SU-DHL-6 (cell line): ENCODE data around the gene C2CD2L.

ENCODE experiments used
- EZH2phosphoT487 ChIP-seq: fragments of 200-600 bp; sonication (generic), shearing (Covaris generic); conservative IDR thresholded peaks from 2 replicates; pipeline ENCODE4 v1.6.1; 2018; ENCODE audit warnings: mild to moderate bottlenecking, antibody characterized with exemption, low read length, moderate library complexity, mixed read lengths
- TF ChIP-seq, protein P1 (sequence below): fragments of 200-600 bp; sonication (generic); IDR thresholded peaks from one replicate; pipeline ENCODE4 v1.5.1; 2017; ENCODE audit warnings: antibody characterized with exemption, mild to moderate bottlenecking, low read length, moderate library complexity; ENCODE audit not compliant: insufficient read depth, poor library complexity, severe bottlenecking

GRCh38 chr11:119144825-119145486 lies 37.8 kb downstream of the C2CD2L start:
- TF ChIP-seq EZH2phosphoT487: no peak
- TF ChIP-seq, protein P1, sequence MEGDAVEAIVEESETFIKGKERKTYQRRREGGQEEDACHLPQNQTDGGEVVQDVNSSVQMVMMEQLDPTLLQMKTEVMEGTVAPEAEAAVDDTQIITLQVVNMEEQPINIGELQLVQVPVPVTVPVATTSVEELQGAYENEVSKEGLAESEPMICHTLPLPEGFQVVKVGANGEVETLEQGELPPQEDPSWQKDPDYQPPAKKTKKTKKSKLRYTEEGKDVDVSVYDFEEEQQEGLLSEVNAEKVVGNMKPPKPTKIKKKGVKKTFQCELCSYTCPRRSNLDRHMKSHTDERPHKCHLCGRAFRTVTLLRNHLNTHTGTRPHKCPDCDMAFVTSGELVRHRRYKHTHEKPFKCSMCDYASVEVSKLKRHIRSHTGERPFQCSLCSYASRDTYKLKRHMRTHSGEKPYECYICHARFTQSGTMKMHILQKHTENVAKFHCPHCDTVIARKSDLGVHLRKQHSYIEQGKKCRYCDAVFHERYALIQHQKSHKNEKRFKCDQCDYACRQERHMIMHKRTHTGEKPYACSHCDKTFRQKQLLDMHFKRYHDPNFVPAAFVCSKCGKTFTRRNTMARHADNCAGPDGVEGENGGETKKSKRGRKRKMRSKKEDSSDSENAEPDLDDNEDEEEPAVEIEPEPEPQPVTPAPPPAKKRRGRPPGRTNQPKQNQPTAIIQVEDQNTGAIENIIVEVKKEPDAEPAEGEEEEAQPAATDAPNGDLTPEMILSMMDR: no peak
